ENCODE measurements around the gene ZXDB.
"Not testable (repeated sequence)": the region's sequence is repeated elsewhere in the genome, so short reads cannot be mapped to it uniquely, and the experiment has no call there.

Gene ZXDB

GRCh38 chrX:57587607-57588006 lies 4.2 kb upstream of the ZXDB start:
- no peak for TF ChIP-seq ZFX (IDR thresholded peaks at IDR 0.05; ENCODE audit: borderline replicate concordance)
- TF ChIP-seq, protein P1, sequence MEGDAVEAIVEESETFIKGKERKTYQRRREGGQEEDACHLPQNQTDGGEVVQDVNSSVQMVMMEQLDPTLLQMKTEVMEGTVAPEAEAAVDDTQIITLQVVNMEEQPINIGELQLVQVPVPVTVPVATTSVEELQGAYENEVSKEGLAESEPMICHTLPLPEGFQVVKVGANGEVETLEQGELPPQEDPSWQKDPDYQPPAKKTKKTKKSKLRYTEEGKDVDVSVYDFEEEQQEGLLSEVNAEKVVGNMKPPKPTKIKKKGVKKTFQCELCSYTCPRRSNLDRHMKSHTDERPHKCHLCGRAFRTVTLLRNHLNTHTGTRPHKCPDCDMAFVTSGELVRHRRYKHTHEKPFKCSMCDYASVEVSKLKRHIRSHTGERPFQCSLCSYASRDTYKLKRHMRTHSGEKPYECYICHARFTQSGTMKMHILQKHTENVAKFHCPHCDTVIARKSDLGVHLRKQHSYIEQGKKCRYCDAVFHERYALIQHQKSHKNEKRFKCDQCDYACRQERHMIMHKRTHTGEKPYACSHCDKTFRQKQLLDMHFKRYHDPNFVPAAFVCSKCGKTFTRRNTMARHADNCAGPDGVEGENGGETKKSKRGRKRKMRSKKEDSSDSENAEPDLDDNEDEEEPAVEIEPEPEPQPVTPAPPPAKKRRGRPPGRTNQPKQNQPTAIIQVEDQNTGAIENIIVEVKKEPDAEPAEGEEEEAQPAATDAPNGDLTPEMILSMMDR (IDR thresholded peaks at IDR 0.05): no peak
- no peak overlapping the region for H3K27ac ChIP-seq

DNA sequence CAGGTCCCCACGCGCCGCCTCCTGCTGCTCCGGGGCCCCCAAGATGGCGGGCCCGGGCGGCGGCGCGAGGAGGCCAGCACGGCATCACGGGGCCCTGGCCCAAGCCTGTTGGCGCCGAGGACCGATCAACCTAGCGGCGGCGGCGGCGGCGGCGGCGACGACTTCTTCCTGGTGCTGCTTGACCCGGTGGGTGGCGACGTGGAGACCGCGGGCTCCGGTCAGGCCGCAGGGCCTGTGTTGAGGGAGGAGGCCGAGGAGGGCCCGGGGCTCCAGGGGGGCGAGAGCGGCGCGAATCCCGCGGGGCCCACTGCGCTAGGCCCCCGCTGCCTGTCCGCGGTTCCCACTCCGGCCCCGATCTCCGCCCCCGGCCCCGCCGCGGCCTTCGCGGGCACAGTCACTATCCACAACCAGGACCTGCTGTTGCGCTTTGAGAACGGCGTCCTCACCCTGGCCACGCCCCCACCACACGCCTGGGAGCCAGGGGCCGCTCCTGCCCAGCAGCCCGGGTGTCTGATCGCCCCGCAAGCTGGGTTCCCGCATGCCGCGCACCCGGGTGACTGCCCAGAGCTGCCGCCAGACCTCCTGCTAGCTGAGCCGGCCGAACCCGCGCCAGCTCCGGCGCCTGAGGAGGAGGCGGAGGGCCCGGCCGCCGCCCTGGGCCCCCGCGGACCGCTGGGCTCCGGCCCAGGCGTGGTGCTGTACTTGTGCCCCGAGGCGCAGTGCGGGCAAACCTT lies 516 bp downstream of the ZXDB start:
- peak overlapping the region; percentile 73 for H3K27ac ChIP-seq

- H3K27ac ChIP-seq: peak overlapping the region; percentile 73
Observed at GRCh38 chrX:57592894-57593215, 1.0 kb downstream of the ZXDB start.

- H3K27ac ChIP-seq: no peak overlapping the region
- TF ChIP-seq ZFX (IDR thresholded peaks at IDR 0.05; ENCODE audit: borderline replicate concordance): no peak
Observed at GRCh38 chrX:57595381-57595811, 3.6 kb downstream of the ZXDB start.

GRCh38 chrX:57596109-57596508 lies 4.3 kb downstream of the ZXDB start:
- no peak overlapping the region for H3K27ac ChIP-seq
- no peak for TF ChIP-seq ZFX (IDR thresholded peaks at IDR 0.05; ENCODE audit: borderline replicate concordance)
- TF ChIP-seq, protein P1 (IDR thresholded peaks at IDR 0.05): no peak

- H3K27ac ChIP-seq: no peak overlapping the region
- TF ChIP-seq ZFX (IDR thresholded peaks at IDR 0.05; ENCODE audit: borderline replicate concordance): no peak
- TF ChIP-seq, protein P1 (IDR thresholded peaks at IDR 0.05): no peak
Observed at GRCh38 chrX:57596516-57596915, 4.7 kb downstream of the ZXDB start.

DNA sequence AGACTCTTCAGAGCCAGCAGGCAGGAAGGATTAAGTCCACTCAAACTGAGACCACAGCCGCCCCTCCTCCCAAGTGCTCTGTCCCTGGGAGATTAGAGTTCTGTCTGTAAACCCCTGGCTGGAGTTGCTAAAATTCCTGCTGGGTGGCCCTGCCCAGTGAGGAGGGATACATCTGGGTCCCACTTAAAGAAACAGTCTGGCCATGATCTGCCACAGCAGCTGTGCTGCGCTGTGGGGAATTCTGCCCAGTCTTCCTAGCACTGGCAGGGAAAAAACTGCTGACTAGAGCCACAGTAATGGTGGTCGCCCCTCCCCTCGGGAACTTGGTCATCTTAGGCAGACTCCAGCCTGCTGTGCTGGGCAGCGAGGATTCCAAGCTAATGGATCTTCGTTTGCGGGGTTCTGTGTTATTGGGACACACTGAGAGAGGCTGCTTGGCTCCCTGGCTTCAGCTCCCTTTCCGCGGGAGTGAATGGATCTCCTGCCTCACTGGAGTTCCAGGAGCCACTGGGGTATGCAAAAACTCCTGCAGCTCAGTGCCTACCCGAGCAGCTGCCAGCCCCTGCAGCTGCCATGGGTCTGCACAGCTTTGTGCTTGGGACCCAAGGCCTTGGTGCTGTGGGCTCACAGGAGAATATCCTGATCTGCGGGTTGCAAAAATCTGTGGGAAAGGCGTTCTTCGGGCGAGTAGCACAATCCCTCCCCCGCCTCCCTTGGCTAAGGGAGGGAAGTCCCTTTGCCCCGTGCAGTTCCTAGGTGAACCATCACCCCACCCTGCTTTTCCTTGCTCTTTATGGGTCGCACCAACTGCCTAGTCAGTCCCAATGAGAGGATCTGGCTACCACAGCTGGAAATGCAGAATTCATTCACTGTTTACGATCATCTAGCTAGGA lies 15.7 kb downstream of the ZXDB start:
- no peak for TF ChIP-seq ZFX (IDR thresholded peaks at IDR 0.05; ENCODE audit: borderline replicate concordance)
- TF ChIP-seq, protein P1 (IDR thresholded peaks at IDR 0.05): no peak

GRCh38 chrX:57613351-57613750 lies 21.5 kb downstream of the ZXDB start:
- not testable (repeated sequence) for H3K27ac ChIP-seq

More for the DNA sequence above, 15.7 kb downstream of the ZXDB start:
- no peak overlapping the region for H3K27ac ChIP-seq

DNA sequence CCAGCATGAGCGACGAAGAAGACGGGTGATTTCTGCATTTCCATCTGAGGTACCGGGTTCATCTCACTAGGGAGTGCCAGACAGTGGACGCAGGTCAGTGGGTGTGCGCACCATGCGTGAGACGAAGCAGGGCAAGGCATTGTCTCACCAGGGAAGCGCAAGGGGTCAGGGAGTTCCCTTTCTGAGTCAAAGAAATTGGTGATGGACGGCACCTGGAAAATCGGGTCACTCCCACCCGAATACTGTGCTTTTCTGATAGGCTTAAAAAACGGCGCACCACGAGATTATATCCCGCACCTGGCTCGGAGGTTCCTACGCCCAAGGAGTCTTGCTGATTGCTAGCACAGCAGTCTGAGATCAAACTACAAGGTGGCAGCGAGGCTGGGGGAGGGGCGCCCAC lies 37.6 kb downstream of the ZXDB start:
- H3K27ac ChIP-seq: not testable (repeated sequence)

DNA sequence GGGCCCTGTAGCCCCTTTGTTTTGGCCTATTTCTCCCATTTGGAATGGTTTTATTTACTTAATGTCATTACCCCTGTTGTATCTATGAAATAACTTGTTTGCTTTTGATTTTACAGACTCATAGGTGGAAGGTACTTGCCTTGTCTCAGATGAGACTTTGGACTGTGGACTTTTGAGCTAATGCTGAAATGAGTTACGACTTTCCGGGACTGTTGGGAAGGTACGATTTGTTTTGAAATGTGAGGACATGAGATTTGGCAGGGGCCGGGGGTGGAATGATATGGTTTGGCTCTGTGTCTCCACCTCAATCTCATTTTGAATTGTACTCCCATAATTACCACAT lies 48.8 kb downstream of the ZXDB start:
- TF ChIP-seq ZFX (IDR thresholded peaks at IDR 0.05; ENCODE audit: borderline replicate concordance): no peak
- TF ChIP-seq, protein P1 (IDR thresholded peaks at IDR 0.05): no peak
- no peak overlapping the region for H3K27ac ChIP-seq

Measured in 22Rv1 (cell line).